HG03060 (cell line): ENCODE measurements around the gene SPN.
"Not testable (repeated sequence)": the region's sequence is repeated elsewhere in the genome, so short reads cannot be mapped to it uniquely, and the experiment has no call there.

Experiments used
- ATAC-seq: cut with Tn5 transposase; IDR thresholded peaks from one replicate; pipeline ENCODE4 v1.9.1; 2021; ENCODE audit warnings: low read depth, moderate number of reproducible peaks; ENCODE audit not compliant: unreplicated experiment

SPN gene

GRCh38 chr16:29699324-29700219 lies 36.5 kb downstream of the SPN start:
- no peak for ATAC-seq

- ATAC-seq, result no peak
These were observed 37.4 kb downstream of the SPN start for GRCh38 chr16:29700253-29700987.

GRCh38 chr16:29701214-29701555 lies 38.1 kb downstream of the SPN start:
- no peak for ATAC-seq

- ATAC-seq, result peak; percentile 42
These were observed 39.2 kb downstream of the SPN start for GRCh38 chr16:29702269-29702668.

GRCh38 chr16:29705030-29705429 lies 42.0 kb downstream of the SPN start:
- ATAC-seq, result no peak

GRCh38 chr16:29707160-29707559 lies 44.1 kb downstream of the SPN start:
- ATAC-seq, result not testable (repeated sequence)

- ATAC-seq, result no peak
These were observed 46.0 kb downstream of the SPN start for GRCh38 chr16:29708917-29709600.

- not testable (repeated sequence) for ATAC-seq
These were observed 46.6 kb downstream of the SPN start for GRCh38 chr16:29709657-29710056.

- ATAC-seq, result no peak
These were observed 47.5 kb downstream of the SPN start for GRCh38 chr16:29710227-29711219.

- no peak for ATAC-seq
These were observed 49.8 kb downstream of the SPN start for GRCh38 chr16:29712809-29713208.

GRCh38 chr16:29714396-29714795 lies 51.3 kb downstream of the SPN start:
- ATAC-seq, result no peak

GRCh38 chr16:29714972-29715371 lies 51.9 kb downstream of the SPN start:
- no peak for ATAC-seq

GRCh38 chr16:29717113-29717512 lies 54.1 kb downstream of the SPN start:
- no peak for ATAC-seq

GRCh38 chr16:29719063-29719462 lies 56.0 kb downstream of the SPN start:
- no peak for ATAC-seq
